GM19193 (cell line): ENCODE data around the gene HS3ST3A1.

Experiments used
- POLR2A ChIP-seq: IDR thresholded peaks from 4 replicates; pipeline ENCODE4 v1.6.1; 2011; ENCODE audit not compliant: insufficient read depth, insufficient read length; ENCODE audit errors: extremely low read depth

Gene HS3ST3A1

DNA sequence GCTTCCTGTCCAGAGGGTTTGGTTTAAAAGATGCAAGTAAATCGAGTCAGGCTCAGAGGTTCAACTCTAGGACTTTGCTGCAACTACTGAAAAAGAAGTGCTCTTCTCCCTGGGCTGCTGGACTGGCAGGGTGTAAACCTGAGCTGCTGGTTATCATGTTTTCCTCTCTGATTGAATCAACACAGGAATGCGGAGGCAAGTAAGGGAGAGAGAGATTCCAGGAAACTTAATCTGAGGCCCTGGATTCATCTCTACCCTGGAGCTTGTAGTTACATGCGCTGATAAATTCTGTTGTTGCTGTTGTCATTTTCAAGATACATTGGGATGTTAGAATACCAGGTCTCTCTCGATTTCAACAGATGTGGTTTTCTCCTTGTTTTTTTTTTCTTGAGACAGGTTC is 8.2 kb upstream of the HS3ST3A1 start:
- no peak for TF ChIP-seq POLR2A

GRCh38 chr17:13601322-13601775 is 380 bp downstream of the HS3ST3A1 start:
- no peak for TF ChIP-seq POLR2A

DNA sequence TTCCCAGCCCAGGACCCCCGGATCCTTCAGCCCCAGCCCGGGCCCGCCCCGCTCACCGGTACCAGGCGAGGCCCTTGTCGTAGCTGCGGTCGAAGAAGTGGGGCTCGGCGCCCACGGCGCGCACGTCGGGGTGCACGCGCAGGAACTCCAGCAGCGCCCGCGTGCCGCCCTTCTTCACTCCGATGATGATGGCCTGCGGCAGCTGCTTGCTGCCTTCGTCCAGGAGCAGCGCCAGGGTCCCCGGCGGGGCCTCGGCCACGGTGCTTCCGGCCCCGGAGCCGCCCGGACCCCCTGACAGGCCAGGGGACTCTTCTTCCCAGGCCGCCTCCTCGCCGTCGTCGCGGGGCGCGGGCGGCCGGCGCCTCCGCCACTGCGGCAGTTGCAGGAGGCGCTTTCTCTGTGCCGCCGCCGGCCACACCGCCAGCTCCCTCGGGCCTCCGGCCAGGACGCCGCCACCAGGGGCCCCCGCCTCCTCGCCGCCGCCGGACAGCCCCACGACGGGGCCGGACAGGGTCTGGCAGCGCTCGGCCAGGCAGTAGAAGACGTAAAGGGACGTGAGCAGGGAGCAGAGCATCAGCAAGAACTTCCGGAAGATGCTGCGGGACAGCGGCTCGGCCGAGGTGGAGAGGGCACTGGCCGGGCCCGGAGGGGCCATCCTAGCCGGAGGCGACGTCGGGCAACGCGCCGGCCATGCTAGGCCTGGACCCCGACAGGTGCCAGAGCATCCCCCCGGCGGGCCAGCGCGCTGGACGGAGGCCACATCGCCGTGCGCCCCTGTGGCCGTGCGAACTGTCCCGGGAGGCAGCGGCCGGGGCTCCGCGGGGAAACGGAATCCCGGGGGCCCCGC is 1.0 kb downstream of the HS3ST3A1 start:
- TF ChIP-seq POLR2A, result no peak

GRCh38 chr17:13599864-13600263 is 1.9 kb downstream of the HS3ST3A1 start:
- TF ChIP-seq POLR2A, result no peak

GRCh38 chr17:13599168-13599577 is 2.6 kb downstream of the HS3ST3A1 start:
- TF ChIP-seq POLR2A, result no peak

DNA sequence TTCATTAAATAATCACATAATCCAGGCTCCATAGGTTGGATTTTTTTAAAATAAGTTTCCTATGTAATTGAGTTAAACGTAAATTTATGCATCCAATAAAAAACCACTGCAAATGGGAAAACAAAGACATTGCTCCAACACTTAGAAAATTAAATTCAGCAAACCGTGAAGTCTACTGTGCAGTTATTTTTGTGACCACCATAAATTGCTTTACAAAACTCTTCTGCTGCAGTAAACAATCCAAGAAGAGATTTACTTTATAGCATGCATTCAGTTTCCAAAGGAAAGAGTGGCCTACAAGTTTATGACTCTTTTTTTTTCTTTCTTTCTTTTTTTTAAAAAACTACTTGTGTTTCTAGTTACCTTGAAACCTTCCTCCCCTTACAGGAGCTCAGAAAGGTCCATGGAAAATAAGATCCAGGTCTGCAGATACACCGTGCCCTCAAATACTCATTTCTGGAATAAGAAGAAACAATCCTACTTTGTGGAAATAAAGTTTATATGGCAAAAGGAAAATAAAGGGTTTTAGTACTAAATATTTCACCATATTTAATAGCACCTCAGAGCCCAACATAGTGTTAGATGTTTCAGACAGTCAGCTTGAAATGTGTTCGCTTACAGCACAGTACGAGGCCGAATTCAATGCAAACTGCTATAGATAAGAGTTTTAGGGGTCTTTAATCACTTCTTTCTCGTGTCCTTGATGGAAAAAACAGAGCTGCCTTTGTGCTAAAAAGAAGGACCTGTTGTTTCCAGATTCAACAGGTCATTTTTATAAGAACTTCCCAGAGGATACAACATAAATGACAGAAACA is 3.2 kb downstream of the HS3ST3A1 start:
- no peak for TF ChIP-seq POLR2A

GRCh38 chr17:13597723-13598347 is 3.9 kb downstream of the HS3ST3A1 start:
- no peak for TF ChIP-seq POLR2A

DNA sequence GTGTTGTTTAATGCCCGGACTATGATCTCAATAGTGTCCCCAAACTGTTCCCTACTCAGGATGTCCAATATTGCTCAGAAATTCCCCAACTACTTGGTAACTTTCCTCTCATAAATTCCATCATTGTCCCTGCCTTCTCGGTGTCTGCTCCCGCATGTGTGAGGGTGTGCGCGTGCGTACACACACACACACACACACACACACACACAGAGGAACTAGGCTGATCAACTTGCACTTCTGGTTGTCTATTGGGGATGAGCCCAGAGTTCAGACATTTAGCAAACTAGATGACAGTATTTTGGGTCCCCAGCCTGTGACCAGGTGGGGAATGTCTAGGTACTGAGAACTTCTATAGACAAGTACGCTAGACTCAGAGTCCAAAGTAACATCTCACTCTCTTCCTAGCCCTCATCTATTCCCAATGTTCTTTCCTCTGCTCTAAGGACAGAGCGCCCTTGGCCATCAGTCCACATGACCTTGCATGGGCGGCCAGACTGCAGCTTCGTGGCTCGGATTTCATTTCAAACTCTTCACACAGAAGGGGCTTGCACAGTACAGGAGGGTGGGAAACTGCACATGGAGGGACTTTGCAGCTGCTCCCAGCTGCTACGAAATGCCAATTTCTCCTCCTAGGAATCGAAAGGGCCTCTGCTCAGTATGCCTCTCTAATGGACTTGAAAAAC is 5.3 kb downstream of the HS3ST3A1 start:
- TF ChIP-seq POLR2A, result no peak

- TF ChIP-seq POLR2A, result no peak
Observed at GRCh38 chr17:13595599-13595899, 6.2 kb downstream of the HS3ST3A1 start.

DNA sequence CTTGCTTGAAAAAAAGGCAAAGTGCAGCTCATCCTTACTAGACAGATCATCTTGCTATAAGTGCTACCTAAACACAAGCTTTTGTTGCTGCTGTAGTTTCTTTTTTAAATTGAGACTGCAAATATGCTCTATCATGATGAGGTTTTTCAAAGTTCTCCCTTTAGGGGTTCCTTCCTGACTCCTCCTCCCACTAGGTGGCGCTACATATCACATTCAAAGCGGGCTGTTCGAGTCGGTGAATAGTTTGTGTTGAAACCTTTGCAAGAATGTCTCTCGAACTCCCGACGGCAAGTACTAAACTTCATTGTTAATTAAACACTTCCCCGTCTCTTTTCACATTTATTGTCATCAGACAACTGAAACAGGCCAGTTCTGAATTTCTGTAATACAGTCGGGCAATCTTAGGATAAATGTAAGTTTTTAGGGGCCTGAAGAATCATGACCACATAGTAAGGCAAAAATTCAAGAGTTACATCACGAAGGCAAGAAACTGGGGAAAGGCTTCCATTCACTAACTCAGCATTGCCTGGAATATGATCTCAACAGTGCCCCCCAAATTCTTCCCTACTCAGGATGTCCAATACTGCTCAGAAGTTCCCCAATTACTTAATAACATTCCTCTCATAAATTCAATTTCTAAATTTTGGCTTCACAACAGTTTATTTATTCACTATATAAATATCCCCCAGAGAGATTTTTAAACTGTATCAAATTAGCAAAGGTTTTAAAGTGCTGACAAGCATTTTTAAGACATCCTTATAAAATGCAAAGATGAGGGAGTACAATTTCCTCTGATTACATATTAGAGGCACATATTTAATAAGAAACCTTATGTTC is 6.7 kb downstream of the HS3ST3A1 start:
- no peak for TF ChIP-seq POLR2A

DNA sequence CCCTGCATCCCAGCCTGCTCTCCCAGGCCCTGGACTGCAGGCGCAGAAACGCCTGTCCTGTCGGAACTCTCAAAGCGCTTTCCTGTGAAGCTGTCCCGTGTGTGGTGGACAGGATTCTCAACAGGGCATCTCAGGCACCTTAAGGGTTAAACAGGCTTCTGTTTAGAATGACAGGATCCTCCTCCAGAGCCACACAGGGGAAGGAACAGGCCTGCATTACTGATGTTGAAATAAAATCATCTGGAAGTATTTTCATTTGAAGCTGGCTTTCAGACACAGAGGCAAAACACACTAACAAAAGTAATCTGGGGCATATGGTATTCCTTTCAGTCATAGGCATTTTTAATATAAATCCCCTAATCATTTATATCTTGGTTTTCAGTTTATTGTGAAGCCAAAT is 7.4 kb downstream of the HS3ST3A1 start:
- no peak for TF ChIP-seq POLR2A

GRCh38 chr17:13593757-13594156 is 8.0 kb downstream of the HS3ST3A1 start:
- TF ChIP-seq POLR2A, result no peak

DNA sequence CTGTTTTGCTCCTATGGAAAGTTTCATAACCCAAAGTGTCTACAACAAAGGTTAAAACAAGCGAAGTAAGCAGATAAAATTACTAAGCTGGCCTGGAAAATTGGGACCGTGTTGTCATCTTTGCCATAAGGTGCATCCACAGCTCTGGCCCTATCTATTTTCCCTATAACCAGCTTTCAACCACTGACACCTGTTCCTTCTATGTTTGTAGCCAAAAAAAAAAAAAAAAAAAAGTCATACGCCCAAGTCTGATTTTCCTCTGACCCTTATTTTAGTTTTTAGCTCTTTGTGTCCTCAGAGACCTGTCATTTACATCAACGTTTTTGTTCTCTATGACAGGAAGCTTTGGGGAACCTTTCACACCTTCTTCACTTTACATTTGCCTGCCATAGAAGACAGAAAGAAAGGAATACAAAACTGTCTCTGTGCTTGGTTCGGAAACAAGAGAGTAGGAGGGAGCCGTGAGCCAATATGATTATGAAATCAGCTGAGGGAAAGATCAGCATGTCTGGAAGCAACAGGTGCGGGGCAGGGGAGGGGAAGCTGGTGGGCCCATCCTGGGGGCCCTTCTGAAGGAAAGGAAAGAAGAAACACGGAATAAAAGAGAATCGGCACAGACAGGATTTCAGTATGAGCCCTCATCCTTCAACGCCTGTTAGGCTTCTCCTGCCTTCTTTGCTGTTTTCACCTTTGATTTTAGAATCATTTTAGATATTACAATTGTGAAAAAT is 8.5 kb downstream of the HS3ST3A1 start:
- no peak for TF ChIP-seq POLR2A

DNA sequence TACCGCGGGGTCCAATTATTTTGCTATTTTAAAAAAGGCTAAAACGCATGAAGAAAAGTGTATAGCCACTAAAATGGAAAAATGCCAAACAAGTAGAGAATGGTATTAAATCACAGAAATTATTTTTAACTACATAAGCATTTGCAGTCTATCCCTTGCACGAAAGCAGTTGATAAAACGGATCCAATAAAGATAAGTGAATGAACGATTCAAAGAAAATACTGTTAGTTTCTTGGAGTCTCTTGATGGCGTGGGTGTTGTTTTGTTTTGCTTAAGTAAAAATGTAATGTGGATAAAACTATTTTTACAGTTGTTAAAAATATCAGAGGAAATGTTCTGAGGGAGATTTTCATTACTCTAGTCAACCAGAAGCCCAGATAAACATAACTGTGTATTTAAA is 9.3 kb downstream of the HS3ST3A1 start:
- TF ChIP-seq POLR2A, result no peak

DNA sequence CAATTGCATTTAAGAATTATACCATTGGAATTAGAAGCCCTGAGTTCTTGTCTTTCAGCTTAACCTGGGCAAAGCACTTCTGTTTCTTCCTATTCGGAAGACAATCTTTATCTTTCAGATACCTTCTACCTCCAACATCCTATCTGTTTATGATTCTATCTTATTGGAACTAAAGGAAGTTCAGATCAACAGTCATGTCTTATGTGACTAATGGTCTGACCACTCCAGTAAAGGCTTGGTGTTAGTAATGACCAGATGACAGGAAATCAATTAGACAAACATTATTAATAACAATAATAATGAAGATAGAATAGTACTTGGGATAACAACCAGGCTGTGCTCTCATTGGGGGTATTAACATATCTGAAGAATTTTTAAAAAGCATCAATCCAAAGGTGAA is 11.3 kb downstream of the HS3ST3A1 start:
- no peak for TF ChIP-seq POLR2A
